SKM-1 (cell line): ENCODE data around the gene LAMB2.
A peak's percentile ranks its signal among the peaks of the same experiment; 100 is the strongest.

Experiments used
- DNase-seq: peaks from one replicate; lab custom pipeline; 2025; ENCODE audit not compliant: unreplicated experiment; lab: John Stamatoyannopoulos, UW

LAMB2 gene

DNA sequence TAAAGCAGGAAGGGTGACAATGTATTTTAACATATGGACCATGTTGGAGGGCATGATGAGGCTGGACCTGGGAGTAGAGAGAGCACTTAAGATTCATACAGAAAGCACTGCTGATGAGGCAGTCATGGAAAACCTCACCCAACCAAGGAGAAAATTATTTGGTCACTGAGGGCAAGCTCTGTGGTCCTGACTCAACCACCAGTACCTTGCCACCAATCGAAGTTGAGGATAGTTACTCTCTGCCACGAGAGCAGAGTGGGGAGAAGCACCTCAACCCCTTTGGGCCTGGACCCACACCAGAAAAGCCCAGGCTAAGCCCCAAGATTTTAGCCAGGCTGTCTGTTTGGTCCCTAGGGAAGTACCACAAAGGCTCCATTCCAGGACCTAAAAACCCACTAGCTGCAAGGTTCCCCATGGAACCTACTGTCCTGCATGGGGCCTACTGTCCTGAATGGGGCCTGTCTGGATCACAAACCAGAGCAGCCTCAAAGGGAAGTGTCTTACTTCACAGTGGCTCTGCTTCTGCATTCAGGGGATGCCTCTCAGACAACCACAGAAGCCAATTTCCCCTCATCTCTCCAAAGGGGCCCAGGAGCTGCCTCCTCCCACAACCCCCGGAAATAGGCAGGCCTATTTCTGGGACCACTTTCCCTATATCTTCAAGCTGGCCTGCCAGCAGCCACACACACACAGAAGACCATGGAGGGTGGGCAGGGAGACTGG lies 29.1 kb upstream of the LAMB2 start:
- DNase-seq, result peak; percentile 61

DNA sequence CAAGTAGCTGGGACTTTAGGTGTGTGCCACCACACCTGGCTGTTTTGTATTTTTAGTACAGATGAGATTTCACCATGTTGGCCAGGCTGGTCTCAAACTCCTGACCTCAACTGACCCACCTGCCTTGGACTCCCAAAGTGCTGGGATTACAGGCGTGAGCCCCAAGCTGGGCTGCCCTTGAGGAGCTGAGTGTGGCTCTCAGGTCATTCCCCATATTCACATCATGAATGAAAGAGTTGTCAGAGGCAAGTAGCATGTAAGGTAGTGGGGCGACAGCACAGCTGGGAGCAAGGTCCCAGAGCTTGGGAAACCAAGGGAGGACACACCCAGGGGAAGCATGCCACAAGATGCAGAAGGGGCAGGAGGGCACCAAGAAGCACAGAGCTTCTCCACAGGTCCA lies 28.3 kb upstream of the LAMB2 start:
- no peak for DNase-seq

- no peak for DNase-seq
Observed at GRCh38 chr3:49158792-49159191, 25.9 kb upstream of the LAMB2 start.

- DNase-seq, result no peak
Observed at GRCh38 chr3:49158103-49158709, 25.4 kb upstream of the LAMB2 start.

- DNase-seq, result no peak
Observed at GRCh38 chr3:49157289-49157688, 24.4 kb upstream of the LAMB2 start.

DNA sequence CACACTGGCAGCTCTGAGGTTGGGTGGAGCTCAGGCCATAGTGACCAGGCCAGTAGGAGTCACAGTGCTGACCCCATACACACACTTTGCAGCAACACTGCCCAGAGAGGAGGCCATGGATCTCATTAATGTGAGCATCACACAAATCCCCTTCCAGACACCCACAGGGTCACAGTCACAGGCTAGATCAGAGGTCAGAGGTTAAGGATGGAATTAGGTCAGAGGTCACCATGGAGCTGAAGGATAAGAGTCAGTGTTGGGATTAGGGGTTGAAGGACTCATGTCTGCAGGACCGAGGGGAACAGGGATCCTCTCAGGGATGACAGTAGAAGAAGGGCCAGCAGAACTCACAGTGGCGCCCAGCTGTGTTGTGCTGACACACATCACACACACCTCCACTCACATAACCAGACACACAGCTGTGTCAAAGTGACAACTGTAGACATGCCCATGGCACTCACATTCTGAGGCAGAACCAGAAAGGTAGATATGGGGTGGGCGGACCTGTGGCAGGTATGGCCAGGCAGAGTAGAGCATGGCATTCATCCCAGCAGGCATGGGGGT lies 20.6 kb upstream of the LAMB2 start:
- DNase-seq, result no peak

- DNase-seq, result no peak
Observed at GRCh38 chr3:49151610-49152009, 18.8 kb upstream of the LAMB2 start.

- DNase-seq, result no peak
Observed at GRCh38 chr3:49148159-49148558, 15.3 kb upstream of the LAMB2 start.

DNA sequence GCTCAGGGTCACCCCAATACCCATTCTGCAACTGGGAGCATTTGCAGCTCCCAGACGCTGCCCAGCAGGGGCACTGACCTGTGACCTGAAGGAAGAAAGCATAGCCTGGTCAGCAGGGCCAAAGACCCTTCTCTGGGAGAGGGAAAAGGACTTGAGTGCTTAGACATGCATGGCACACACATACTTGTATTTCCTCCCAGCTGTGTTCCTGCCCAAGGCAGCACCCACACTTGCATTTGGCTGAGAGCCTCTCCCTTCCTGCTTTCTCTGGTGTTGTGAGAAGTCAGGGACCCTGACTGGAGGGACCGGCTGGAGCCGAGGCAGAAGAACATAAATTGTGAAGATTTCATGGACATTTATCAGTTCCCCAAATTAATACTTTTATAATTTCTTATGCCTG lies 7.2 kb upstream of the LAMB2 start:
- DNase-seq, result no peak

DNA sequence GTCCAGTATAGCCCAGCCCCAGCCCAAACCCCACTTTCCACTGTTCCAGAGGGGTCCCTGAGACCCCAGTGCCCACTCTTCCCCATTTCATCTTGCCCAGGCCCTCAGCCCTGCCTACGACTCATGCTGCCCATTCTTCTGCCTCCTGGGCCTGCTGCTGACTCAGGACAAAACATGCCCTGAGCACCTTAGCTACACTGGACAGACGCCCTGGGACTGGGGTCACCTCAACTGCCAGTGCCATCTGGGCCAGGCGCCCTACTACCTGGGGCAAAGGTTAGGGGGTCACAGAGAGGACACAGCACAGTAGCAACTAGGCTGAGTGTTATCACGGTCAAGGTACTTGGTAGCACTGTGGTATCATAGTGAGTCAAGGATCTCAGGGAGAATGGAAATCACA lies 2.6 kb upstream of the LAMB2 start:
- DNase-seq, result no peak

DNA sequence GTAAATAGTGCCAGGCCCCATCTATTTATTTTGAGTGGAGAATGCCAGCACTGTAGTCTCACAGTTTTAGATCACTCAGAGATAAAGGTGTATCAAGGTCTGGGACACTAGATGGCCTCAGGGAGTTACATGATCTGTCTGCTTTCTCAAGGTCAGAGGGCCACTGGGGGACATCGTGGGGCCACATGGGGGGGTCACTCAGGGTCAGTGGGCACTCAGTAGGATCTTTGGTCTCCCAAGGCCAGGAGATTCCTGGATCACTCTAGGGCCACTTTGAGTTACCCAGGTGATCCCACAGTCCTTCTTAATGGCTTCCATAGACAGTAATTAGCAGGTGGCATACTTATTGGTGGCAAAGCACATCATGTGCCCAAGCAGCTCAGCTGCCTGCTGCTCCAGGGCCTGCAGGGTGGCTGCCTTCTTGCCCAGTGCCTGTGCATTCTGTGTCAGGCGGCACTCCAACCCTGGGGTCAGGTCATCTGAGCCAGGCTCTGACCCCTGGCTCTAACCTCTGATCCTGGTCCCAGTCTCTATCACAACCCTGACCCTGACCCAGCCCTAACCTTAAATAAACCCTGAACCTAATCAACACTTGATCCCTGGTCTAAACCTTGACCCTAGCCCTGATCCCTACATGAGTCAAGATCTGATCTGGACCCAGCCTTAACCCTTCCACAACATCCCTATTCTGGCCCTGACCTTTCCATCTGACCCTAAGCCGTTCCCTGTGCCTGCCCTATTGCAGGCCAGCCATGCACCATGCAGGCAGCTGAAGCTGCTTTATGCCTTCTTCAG lies 1.8 kb upstream of the LAMB2 start:
- no peak for DNase-seq

GRCh38 chr3:49133226-49133951 lies 539 bp upstream of the LAMB2 start:
- DNase-seq, result no peak

GRCh38 chr3:49132073-49132436 lies 795 bp downstream of the LAMB2 start:
- no peak for DNase-seq

DNA sequence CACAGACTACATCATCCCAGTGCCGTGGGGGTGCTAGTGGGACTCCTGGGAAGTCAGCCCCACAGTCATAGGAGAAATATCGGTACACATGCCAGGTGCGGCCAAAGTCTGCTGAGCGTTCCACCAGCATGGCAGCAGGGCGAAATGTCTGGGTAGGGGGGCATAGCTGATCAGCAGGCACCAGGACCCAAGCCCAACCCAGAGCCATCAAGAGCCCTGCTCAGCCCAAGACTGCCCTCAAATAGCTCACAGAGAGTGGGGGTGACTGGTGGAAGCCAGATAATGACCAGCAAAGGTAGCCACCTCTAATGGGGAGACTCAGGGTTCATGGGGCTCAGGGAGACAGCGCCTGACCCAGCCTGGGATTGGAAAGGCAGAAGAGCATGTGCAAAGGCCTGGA lies 1.3 kb downstream of the LAMB2 start:
- no peak for DNase-seq

DNA sequence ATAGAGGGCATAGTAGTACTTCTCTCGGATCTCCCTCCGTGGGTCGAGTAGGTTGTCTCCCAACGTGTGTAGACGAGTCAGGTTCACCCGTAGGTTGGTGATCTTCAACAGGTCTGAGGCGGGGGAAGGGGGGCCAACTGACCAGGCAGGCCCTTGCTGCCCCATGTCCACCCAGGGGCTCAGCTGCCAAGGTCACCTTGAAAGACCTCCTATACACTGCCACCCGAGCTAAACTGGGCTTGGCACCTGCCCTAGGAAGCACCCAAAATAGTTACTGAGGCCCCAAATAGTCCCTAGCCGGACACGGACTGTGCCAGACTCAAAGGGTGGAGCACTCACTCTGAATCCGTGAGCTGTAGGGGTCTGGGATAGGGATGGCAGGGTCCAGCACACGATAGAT lies 1.8 kb downstream of the LAMB2 start:
- DNase-seq, result no peak

DNA sequence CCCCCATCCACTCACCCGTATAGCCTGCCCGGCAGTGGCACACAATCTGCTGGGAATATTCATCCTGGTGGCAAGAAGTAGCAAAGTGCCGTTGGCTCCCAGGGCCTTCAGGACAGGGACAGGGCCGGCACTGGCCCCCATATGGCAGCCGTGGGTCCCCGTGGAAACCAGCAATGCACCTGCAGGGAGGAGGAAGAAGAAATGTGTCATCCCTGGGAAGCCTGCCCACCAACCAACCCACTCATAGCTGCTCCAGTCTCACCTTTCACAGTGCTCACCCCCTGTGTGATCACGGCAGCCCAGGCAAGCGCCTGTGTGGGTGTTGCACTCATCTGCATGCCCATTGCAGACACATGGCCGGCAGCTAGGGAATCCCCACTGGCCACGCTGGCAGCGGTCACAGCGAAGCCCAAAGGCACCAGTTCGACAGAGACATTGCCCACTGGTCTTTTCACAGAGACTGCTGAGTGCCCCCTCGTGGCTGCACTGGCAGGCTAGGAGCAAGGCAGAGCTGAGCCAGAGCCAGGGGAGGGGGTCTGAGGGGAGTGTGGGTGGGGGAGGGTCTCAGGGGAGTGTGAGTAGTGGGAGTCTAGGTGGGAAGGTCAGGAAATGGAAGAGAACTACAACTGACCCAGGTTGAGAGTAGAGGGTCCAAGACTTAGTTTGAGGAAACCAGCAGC lies 7.7 kb downstream of the LAMB2 start:
- DNase-seq, result no peak

DNA sequence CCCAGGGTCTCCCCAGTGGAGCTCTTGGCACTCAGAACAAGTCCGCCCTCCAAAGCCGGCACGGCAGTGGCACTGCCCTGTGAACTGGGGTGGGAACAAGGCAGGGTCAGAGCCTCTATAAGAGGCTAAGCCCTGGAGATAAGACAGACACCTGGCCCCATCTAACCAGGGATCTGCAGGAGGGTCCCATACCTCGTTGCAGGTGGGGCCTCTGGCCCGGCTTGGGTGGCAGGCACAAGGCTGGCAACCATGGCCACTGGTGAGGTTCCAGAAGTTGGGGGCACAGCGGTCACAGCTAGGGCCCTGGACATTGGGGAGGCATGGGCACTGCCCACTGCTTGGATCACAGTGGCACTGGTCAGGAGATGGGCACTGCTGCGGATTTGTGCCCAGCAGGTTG lies 8.6 kb downstream of the LAMB2 start:
- no peak for DNase-seq

DNA sequence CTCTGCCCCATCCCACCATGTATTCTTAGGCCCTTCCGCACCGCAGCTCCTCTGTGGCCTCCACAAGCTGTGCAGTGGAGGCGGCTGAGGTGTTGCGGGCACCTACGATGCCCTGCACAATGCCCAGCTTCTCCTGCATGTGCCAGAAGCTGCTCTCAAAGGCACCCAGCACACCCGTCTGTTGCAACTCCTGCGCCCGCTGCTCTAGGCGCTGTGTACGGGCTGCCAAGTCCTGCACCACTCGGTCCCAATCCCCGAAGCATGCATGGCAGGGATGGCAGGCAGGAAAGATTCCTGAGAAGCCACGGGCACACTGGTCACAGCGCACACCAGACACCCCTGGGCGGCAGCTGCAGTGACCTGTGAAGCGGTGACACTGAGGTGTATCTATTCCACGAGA lies 9.2 kb downstream of the LAMB2 start:
- no peak for DNase-seq

DNA sequence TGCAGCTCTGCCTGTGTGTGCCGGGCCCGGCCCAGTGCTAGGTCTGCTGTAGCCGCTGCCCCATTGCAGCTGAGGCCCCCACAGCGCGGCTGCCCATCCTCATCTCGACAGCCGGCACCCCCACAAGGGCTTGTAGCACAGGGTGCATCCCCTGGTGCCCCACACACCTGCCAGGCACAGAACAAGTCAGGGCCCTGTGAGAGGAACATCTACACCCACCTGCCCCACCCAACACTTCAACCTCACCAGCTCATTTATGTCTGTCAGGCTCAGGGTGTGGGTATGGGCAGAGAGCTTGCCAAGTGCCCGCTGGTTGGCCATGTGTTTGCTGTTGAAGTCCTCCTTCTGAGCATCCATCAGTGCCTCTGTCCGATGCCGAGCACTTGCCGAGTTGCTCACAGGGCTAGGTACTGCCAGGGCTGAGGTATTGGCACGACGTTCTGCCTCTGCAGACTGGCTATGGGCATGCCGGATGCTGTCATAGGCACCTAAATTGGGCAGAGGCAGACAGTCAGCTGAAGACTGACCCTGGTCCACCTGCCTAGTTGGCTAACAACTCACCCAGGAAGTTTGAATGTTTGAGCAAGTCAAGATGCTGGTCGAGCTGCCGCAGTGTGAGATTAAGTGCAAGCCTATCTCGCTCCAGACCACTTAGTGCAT lies 9.8 kb downstream of the LAMB2 start:
- DNase-seq, result no peak

DNA sequence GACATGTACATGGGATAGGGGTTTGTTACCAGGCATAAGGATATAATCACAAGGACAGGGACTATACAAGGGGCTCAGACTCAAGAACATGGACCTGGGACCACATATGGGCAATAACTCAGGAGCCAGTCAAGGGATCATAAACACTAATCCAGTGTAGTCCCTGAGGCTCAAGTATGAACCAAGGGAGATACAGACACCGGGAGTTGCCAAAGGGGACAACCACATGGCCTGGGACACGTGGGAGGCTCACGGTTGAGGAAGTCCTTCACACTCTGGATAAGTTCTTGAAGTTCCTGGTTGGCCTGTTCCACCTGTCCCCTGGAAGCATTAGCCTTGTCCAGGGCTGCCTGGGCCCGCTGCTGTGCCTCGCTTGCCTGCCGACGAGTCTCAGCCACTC lies 10.4 kb downstream of the LAMB2 start:
- DNase-seq, result no peak
